ENCODE measurements around the gene DCAKD.

The DCAKD gene

DNA sequence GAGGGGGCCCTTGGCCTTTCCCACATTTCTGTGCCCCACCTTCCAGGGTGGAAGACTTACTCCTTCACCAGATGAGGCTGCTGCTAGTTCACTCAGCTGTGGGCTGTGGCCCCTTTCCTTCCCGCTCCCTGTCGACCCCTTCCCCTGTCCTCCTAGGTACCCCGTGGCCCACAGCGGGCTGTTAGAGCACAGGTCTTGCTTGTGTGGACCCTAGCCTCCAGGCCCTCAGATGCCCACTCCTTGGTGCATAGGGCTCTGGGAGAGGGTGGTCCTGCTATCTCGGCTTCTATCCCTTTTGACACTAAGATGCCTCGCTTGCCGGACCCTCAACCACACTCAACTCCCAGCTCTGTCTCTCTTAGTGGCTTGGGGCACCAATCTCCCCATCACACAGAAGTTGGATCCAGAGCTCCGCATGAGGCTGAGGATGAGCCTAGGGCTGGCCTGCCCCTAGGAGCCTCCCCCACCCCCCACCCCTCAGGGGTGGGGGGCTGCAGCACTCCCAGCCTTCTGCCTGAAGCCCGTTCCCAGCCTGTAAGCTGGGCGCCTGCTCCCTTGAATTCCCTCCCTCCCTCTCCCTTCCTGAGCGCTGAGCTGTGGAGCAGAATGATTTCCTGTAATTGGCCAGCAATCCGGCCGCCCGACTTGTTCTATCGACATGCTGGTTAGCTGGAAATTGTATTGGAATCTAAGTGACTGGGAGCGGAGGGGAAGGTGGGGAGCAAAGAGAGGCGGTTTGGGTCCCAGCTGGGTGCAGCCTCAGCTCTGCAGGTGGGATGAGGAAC lies 30.9 kb downstream of the DCAKD start:
- Histone ChIP-seq H3K9me2 (replicated peaks; ENCODE audit: insufficient read depth, low read length) (no peaks in the 10 kb centered on the region), H3K79me2 (ENCODE audit: low read length) (no peaks in the 10 kb centered on the region), H3K4me3 (ENCODE audit: low read length) (no peak overlapping the region), H3K9ac (ENCODE audit: low read length) (no peak overlapping the region), H3K4me2 (ENCODE audit: low read depth, low read length) (no peak overlapping the region), H4K20me1 (ENCODE audit: insufficient read depth, low read length) (no peaks in the 10 kb centered on the region), H3K27ac (ENCODE audit: low read length) (no peak overlapping the region), H3F3A (ENCODE audit: insufficient read depth, low read length) (no peaks in the 10 kb centered on the region), H3K27me3 (replicated peaks; ENCODE audit: insufficient read depth, low read length) (peaks cover 34% of the 10 kb centered on the region), H3K4me1 (ENCODE audit: low read length) (peaks cover 8% of the 10 kb centered on the region; the same call in 1 of the 2 replicates), H3K9me3 (replicated peaks; ENCODE audit: insufficient read depth, low read length) (no peaks in the 10 kb centered on the region), H3K36me3 (replicated peaks; ENCODE audit: insufficient read depth, low read length) (no peaks in the 10 kb centered on the region), H2AFZ (ENCODE audit: low read length) (no peak overlapping the region)
- no peak for DNase-seq
- no peak for TF ChIP-seq EZH2phosphoT487 (IDR thresholded peaks at IDR 0.05; ENCODE audit: low read length)
- TF ChIP-seq CTCF (IDR thresholded peaks at IDR 0.05; ENCODE audit: low read length): no peak
- no peak for TF ChIP-seq EZH2 (optimal IDR thresholded peaks at IDR 0.05; ENCODE audit: low read depth, low read length)

DNA sequence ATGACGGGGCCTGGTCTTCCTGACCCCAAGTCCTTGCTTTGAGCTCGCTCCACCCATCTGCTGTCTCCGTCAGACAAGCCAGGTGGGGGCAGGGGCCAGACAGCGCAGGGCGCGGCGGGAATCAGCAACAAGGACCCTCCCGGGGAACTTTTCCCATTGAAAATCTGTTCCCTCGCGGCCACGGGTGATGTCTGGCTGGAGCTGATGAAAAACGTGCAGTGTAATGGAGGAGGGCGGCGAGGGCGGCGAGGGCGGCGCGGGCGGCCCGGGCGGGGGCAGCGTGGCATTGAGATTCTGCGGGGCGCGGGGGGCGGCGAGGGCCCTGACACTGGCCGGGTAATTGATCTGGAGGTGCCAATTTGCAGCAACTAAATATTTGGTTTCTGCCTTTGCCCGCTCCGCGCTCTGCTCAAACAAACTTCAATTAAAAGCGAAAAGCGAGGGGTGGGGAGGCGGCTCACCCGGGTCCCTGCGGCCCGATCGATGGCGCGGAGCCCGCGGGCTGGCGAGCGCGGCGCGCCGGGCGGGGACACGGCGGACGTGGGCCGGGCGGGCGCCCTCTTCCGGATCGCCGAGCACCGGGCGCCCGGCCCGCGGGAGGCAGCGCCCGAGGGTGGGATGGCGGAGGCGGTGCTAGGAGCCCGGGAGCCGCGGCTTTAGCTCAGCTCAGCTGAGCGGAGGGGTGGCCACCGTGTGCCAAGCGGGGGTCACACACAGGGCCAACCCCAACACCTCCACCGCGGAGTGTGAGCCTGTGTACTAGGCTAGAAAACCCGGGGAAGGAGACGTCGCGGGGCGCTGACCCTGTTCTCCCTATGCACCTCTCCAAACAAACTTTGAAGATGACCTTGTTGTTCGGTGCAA lies 32.4 kb downstream of the DCAKD start:
- Histone ChIP-seq H3K27ac (ENCODE audit: low read length) (no peak overlapping the region), H2AFZ (ENCODE audit: low read length) (peak overlapping the region; percentile 55; the same call in 1 of the 2 replicates), H3K4me3 (ENCODE audit: low read length) (peak overlapping the region; percentile 52), H3K4me2 (ENCODE audit: low read depth, low read length) (peak overlapping the region; percentile 83), H3K36me3 (replicated peaks; ENCODE audit: insufficient read depth, low read length) (no peaks in the 10 kb centered on the region), H3K79me2 (ENCODE audit: low read length) (no peaks in the 10 kb centered on the region), H3K9me3 (replicated peaks; ENCODE audit: insufficient read depth, low read length) (no peaks in the 10 kb centered on the region), H3K27me3 (replicated peaks; ENCODE audit: insufficient read depth, low read length) (peaks cover 34% of the 10 kb centered on the region), H3F3A (ENCODE audit: insufficient read depth, low read length) (no peaks in the 10 kb centered on the region), H3K4me1 (ENCODE audit: low read length) (peaks cover 8% of the 10 kb centered on the region; the same call in 1 of the 2 replicates), H3K9me2 (replicated peaks; ENCODE audit: insufficient read depth, low read length) (no peaks in the 10 kb centered on the region), H4K20me1 (ENCODE audit: insufficient read depth, low read length) (no peaks in the 10 kb centered on the region), H3K9ac (ENCODE audit: low read length) (peak overlapping the region; percentile 31; the same call in 1 of the 2 replicates)
- DNase-seq: peak; percentile 52
- TF ChIP-seq CTCF (IDR thresholded peaks at IDR 0.05; ENCODE audit: low read length): peak; percentile 15
- TF ChIP-seq EZH2phosphoT487 (IDR thresholded peaks at IDR 0.05; ENCODE audit: low read length): no peak

DNA sequence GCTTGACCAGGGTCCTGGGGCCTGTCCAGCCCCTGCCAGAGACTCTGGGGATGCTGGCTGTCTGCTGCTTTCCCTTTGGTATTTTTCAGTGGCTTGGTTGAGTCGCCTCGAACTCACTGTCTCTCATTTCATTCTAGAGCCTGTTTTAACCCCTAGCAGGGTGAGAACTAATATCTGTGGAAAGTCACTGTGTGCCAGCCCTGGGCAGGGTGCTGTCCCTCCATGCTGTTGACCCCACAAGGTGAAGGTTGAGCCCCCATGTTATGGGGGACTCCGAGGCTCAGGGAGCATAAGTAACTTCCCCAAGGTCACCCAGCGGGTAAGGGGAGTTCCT lies 33.0 kb downstream of the DCAKD start:
- DNase-seq: no peak
- Histone ChIP-seq H3K27me3 (replicated peaks; ENCODE audit: insufficient read depth, low read length) (peaks cover 34% of the 10 kb centered on the region), H3K9me2 (replicated peaks; ENCODE audit: insufficient read depth, low read length) (no peaks in the 10 kb centered on the region), H3K4me3 (ENCODE audit: low read length) (no peak overlapping the region), H3K9ac (ENCODE audit: low read length) (peak overlapping the region; percentile 31; the same call in 1 of the 2 replicates), H3F3A (ENCODE audit: insufficient read depth, low read length) (no peaks in the 10 kb centered on the region), H3K9me3 (replicated peaks; ENCODE audit: insufficient read depth, low read length) (no peaks in the 10 kb centered on the region), H4K20me1 (ENCODE audit: insufficient read depth, low read length) (no peaks in the 10 kb centered on the region), H2AFZ (ENCODE audit: low read length) (peak overlapping the region; percentile 55; the same call in 1 of the 2 replicates), H3K36me3 (replicated peaks; ENCODE audit: insufficient read depth, low read length) (no peaks in the 10 kb centered on the region), H3K27ac (ENCODE audit: low read length) (no peak overlapping the region), H3K79me2 (ENCODE audit: low read length) (no peaks in the 10 kb centered on the region), H3K4me1 (ENCODE audit: low read length) (peaks cover 8% of the 10 kb centered on the region; the same call in 1 of the 2 replicates), H3K4me2 (ENCODE audit: low read depth, low read length) (peak overlapping the region; percentile 83; the same call in 1 of the 2 replicates)
- TF ChIP-seq CTCF (IDR thresholded peaks at IDR 0.05; ENCODE audit: low read length) (no peak), EZH2 (optimal IDR thresholded peaks at IDR 0.05; ENCODE audit: low read depth, low read length) (no peak), EZH2phosphoT487 (IDR thresholded peaks at IDR 0.05; ENCODE audit: low read length) (no peak)

Measured in MM.1S (cell line).